Measurements from ENCODE around the gene CD274. TPM values are rescaled to one million over a fixed set of nuclear protein-coding genes. Genes with fewer than 3 reads are reported as not detected.
A peak's percentile ranks its signal among the peaks of the same experiment; 100 is the strongest.

Gene CD274
- polyA plus RNA-seq, 1 donor from 2014 or later = 0.16 TPM

DNA sequence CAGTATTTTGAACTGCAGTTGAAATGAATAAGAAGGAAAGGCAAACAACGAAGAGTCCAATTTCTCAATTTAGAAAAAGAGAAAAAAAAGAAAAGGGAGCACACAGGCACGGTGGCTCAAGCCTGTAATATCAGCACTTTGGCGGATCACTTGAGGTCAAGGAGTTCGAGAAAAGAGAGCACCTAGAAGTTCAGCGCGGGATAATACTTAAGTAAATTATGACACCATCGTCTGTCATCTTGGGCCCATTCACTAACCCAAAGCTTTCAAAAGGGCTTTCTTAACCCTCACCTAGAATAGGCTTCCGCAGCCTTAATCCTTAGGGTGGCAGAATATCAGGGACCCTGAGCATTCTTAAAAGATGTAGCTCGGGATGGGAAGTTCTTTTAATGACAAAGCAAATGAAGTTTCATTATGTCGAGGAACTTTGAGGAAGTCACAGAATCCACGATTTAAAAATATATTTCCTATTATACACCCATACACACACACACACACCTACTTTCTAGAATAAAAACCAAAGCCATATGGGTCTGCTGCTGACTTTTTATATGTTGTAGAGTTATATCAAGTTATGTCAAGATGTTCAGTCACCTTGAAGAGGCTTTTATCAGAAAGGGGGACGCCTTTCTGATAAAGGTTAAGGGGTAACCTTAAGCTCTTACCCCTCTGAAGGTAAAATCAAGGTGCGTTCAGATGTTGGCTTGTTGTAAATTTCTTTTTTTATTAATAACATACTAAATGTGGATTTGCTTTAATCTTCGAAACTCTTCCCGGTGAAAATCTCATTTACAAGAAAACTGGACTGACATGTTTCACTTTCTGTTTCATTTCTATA is 602 bp upstream of the CD274 start:
- Histone ChIP-seq H3K9me3 (ENCODE audit: low read length) (no peaks in the 10 kb centered on the region), H3K4me3 (ENCODE audit: low read length) (peak overlapping the region; percentile 57), H3K36me3 (ENCODE audit: insufficient read depth, low read length) (no peaks in the 10 kb centered on the region), H3K79me2 (replicated peaks; ENCODE audit: insufficient read depth, low read length) (no peaks in the 10 kb centered on the region), H3F3A (ENCODE audit: insufficient read depth, low read length, poor library complexity, severe bottlenecking) (no peaks in the 10 kb centered on the region), H4K20me1 (ENCODE audit: insufficient read depth) (no peaks in the 10 kb centered on the region), H3K4me2 (ENCODE audit: low read length) (no peak overlapping the region), H3K27me3 (ENCODE audit: insufficient read depth, low read depth, low read length) (no peaks in the 10 kb centered on the region), H3K9ac (ENCODE audit: low read length) (no peak overlapping the region), H3K9me2 (ENCODE audit: insufficient read depth, low read length) (no peaks in the 10 kb centered on the region), H3K27ac (ENCODE audit: low read length) (no peak overlapping the region), H2AFZ (ENCODE audit: low read depth, low read length) (no peak overlapping the region)
- no peak for TF ChIP-seq EZH2 (IDR thresholded peaks at IDR 0.05; ENCODE audit: borderline replicate concordance, insufficient read depth, low read length, poor library complexity, severe bottlenecking)
- no peak for TF ChIP-seq MXI1 (conservative IDR thresholded peaks at IDR 0.05; ENCODE audit: poor library complexity, severe bottlenecking)
- TF ChIP-seq EP300 (conservative IDR thresholded peaks at IDR 0.05; ENCODE audit: poor library complexity, severe bottlenecking) = no peak

DNA sequence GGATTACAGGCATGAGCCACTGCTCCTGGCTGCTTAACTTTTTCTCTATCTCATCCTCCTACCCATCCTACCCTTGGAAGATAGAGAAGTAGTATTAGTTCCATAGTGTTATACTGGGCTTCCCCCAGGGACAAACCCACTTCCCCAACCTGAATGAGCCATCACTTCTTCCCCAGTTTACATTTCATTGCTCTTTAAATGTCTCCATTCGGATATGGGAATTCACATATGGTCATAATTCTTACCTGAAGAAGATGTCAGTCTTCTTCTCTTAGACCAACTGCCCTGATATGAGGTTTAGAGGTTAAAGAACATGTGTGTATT is 1.9 kb downstream of the CD274 start:
- no peak overlapping the region for H3K4me2 ChIP-seq (ENCODE audit: low read length)
- H3K9me2 ChIP-seq (ENCODE audit: insufficient read depth, low read length) = no peaks in the 10 kb centered on the region
- H3K27me3 ChIP-seq (ENCODE audit: insufficient read depth, low read depth, low read length) = no peaks in the 10 kb centered on the region
- no peak overlapping the region for H3K9ac ChIP-seq (ENCODE audit: low read length)
- no peak overlapping the region for H3K4me3 ChIP-seq (ENCODE audit: low read length)
- no peaks in the 10 kb centered on the region for H3K9me3 ChIP-seq (ENCODE audit: low read length)
- no peak overlapping the region for H3K27ac ChIP-seq (ENCODE audit: low read length)
- no peaks in the 10 kb centered on the region for H3K79me2 ChIP-seq (replicated peaks; ENCODE audit: insufficient read depth, low read length)
- TF ChIP-seq EP300 (conservative IDR thresholded peaks at IDR 0.05; ENCODE audit: poor library complexity, severe bottlenecking) (no peak), EZH2 (IDR thresholded peaks at IDR 0.05; ENCODE audit: borderline replicate concordance, insufficient read depth, low read length, poor library complexity, severe bottlenecking) (no peak), POLR2AphosphoS5 (IDR thresholded peaks at IDR 0.05) (no peak), RAD21 (conservative IDR thresholded peaks at IDR 0.05) (no peak), SMC3 (conservative IDR thresholded peaks at IDR 0.05; ENCODE audit: poor library complexity) (no peak), TAF1 (IDR thresholded peaks at IDR 0.05; ENCODE audit: low read depth) (no peak), MXI1 (conservative IDR thresholded peaks at IDR 0.05; ENCODE audit: poor library complexity, severe bottlenecking) (no peak)
- TF ChIP-seq, protein P1, sequence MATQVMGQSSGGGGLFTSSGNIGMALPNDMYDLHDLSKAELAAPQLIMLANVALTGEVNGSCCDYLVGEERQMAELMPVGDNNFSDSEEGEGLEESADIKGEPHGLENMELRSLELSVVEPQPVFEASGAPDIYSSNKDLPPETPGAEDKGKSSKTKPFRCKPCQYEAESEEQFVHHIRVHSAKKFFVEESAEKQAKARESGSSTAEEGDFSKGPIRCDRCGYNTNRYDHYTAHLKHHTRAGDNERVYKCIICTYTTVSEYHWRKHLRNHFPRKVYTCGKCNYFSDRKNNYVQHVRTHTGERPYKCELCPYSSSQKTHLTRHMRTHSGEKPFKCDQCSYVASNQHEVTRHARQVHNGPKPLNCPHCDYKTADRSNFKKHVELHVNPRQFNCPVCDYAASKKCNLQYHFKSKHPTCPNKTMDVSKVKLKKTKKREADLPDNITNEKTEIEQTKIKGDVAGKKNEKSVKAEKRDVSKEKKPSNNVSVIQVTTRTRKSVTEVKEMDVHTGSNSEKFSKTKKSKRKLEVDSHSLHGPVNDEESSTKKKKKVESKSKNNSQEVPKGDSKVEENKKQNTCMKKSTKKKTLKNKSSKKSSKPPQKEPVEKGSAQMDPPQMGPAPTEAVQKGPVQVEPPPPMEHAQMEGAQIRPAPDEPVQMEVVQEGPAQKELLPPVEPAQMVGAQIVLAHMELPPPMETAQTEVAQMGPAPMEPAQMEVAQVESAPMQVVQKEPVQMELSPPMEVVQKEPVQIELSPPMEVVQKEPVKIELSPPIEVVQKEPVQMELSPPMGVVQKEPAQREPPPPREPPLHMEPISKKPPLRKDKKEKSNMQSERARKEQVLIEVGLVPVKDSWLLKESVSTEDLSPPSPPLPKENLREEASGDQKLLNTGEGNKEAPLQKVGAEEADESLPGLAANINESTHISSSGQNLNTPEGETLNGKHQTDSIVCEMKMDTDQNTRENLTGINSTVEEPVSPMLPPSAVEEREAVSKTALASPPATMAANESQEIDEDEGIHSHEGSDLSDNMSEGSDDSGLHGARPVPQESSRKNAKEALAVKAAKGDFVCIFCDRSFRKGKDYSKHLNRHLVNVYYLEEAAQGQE (IDR thresholded peaks at IDR 0.05; ENCODE audit: borderline replicate concordance) = no peak
- TF ChIP-seq, protein P2, sequence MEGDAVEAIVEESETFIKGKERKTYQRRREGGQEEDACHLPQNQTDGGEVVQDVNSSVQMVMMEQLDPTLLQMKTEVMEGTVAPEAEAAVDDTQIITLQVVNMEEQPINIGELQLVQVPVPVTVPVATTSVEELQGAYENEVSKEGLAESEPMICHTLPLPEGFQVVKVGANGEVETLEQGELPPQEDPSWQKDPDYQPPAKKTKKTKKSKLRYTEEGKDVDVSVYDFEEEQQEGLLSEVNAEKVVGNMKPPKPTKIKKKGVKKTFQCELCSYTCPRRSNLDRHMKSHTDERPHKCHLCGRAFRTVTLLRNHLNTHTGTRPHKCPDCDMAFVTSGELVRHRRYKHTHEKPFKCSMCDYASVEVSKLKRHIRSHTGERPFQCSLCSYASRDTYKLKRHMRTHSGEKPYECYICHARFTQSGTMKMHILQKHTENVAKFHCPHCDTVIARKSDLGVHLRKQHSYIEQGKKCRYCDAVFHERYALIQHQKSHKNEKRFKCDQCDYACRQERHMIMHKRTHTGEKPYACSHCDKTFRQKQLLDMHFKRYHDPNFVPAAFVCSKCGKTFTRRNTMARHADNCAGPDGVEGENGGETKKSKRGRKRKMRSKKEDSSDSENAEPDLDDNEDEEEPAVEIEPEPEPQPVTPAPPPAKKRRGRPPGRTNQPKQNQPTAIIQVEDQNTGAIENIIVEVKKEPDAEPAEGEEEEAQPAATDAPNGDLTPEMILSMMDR (IDR thresholded peaks at IDR 0.05; ENCODE audit: poor library complexity, severe bottlenecking) = no peak
- H3F3A ChIP-seq (ENCODE audit: insufficient read depth, low read length, poor library complexity, severe bottlenecking) = no peaks in the 10 kb centered on the region
- H2AFZ ChIP-seq (ENCODE audit: low read depth, low read length) = no peak overlapping the region
- H3K36me3 ChIP-seq (ENCODE audit: insufficient read depth, low read length) = no peaks in the 10 kb centered on the region
- H4K20me1 ChIP-seq (ENCODE audit: insufficient read depth) = no peaks in the 10 kb centered on the region

Measured in neural cell (in vitro differentiated cells).